ENCODE measurements around the gene CREB3L4. TPM values are rescaled to one million over a fixed set of nuclear protein-coding genes. Genes with fewer than 3 reads are reported as not detected.
"Not testable (repeated sequence)": the region's sequence is repeated elsewhere in the genome, so short reads cannot be mapped to it uniquely, and the experiment has no call there.

Gene CREB3L4
- total RNA-seq, 1 experiment from 2014 or later: 25.9 TPM

DNA sequence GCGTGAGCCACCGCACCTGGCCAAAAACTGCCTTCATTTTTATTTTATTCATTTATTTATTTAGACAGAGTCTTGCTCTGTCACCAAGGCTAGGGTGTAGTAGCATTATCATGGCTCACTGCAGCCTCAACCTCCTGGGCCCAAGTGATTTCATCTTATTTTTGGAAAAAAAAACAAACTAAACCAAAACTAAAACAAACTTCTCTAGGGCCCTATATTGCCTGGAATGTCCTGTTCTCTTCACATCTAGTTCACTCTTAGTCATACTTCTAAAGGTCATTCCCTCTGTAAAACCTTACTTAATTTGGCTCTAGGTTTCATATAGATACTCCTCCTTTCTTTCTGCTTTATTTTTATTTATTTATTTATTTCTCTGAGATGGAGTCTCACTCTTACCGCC lies 38.4 kb downstream of the CREB3L4 start:
- H2AFZ ChIP-seq: no peak overlapping the region
- no peaks in the 10 kb centered on the region for H3K9me2 ChIP-seq (ENCODE audit: insufficient read depth)
- CTCF ChIA-PET: no interaction called here
- no peaks in the 10 kb centered on the region for H3K27me3 ChIP-seq (ENCODE audit: insufficient read depth, low read depth)
- H4K20me1 ChIP-seq (ENCODE audit: insufficient read depth): no peaks in the 10 kb centered on the region
- intact Hi-C loops (cut with micrococcal nuclease; ENCODE audit: unreplicated experiment): no loop called here
- H3K36me3 ChIP-seq (ENCODE audit: low read depth): no peaks in the 10 kb centered on the region
- H3K4me3 ChIP-seq: no peak overlapping the region
- H3F3A ChIP-seq (ENCODE audit: insufficient read depth, low read depth): peaks cover 19% of the 10 kb centered on the region
- no TSS peak for BruUV-seq (replicated peaks)
- H3K79me2 ChIP-seq (ENCODE audit: low read depth): no peaks in the 10 kb centered on the region
- peaks cover 20% of the 10 kb centered on the region for H3K4me1 ChIP-seq (replicated peaks; ENCODE audit: insufficient read depth)
- H3K4me2 ChIP-seq: no peak overlapping the region
- no peak for DNase-seq
- no peaks in the 10 kb centered on the region for H3K9me3 ChIP-seq (ENCODE audit: insufficient read depth, low read depth)
- H3K27ac ChIP-seq: no peak overlapping the region
- POLR2A ChIA-PET (ENCODE audit: unreplicated experiment): no interaction called here
- TF ChIP-seq, protein P1, sequence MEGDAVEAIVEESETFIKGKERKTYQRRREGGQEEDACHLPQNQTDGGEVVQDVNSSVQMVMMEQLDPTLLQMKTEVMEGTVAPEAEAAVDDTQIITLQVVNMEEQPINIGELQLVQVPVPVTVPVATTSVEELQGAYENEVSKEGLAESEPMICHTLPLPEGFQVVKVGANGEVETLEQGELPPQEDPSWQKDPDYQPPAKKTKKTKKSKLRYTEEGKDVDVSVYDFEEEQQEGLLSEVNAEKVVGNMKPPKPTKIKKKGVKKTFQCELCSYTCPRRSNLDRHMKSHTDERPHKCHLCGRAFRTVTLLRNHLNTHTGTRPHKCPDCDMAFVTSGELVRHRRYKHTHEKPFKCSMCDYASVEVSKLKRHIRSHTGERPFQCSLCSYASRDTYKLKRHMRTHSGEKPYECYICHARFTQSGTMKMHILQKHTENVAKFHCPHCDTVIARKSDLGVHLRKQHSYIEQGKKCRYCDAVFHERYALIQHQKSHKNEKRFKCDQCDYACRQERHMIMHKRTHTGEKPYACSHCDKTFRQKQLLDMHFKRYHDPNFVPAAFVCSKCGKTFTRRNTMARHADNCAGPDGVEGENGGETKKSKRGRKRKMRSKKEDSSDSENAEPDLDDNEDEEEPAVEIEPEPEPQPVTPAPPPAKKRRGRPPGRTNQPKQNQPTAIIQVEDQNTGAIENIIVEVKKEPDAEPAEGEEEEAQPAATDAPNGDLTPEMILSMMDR (conservative IDR thresholded peaks at IDR 0.05): no peak
- no peak for TF ChIP-seq EZH2 (IDR thresholded peaks at IDR 0.05; ENCODE audit: low read depth)

GRCh38 chr1:154012129-154012528 lies 44.4 kb downstream of the CREB3L4 start:
- intact Hi-C loops (cut with micrococcal nuclease; ENCODE audit: unreplicated experiment): no loop called here
- POLR2A ChIA-PET (ENCODE audit: unreplicated experiment): no interaction called here

GRCh38 chr1:154012543-154012942 lies 44.8 kb downstream of the CREB3L4 start:
- intact Hi-C loops (cut with micrococcal nuclease; ENCODE audit: unreplicated experiment); CTCF ChIA-PET; DNase-seq; H3K79me2 ChIP-seq (ENCODE audit: low read depth); POLR2A ChIA-PET (ENCODE audit: unreplicated experiment); H3K9me2 ChIP-seq (ENCODE audit: insufficient read depth); H3K27ac ChIP-seq; H3K4me1 ChIP-seq (replicated peaks; ENCODE audit: insufficient read depth); H3F3A ChIP-seq (ENCODE audit: insufficient read depth, low read depth); H2AFZ ChIP-seq; H3K4me2 ChIP-seq; H3K27me3 ChIP-seq (ENCODE audit: insufficient read depth, low read depth); H3K4me3 ChIP-seq; H3K36me3 ChIP-seq (ENCODE audit: low read depth); H4K20me1 ChIP-seq (ENCODE audit: insufficient read depth); BruUV-seq (replicated peaks); H3K9me3 ChIP-seq (ENCODE audit: insufficient read depth, low read depth): not testable (repeated sequence)

More at GRCh38 chr1:154012129-154012528, 44.4 kb downstream of the CREB3L4 start:
- no peaks in the 10 kb centered on the region for H3F3A ChIP-seq (ENCODE audit: insufficient read depth, low read depth)
- no peak overlapping the region for H3K27ac ChIP-seq
- no peak for DNase-seq
- no peaks in the 10 kb centered on the region for H3K9me2 ChIP-seq (ENCODE audit: insufficient read depth)
- BruUV-seq (replicated peaks): no TSS peak
- H4K20me1 ChIP-seq (ENCODE audit: insufficient read depth): no peaks in the 10 kb centered on the region
- H3K79me2 ChIP-seq (ENCODE audit: low read depth): no peaks in the 10 kb centered on the region
- H3K4me1 ChIP-seq (replicated peaks; ENCODE audit: insufficient read depth): no peaks in the 10 kb centered on the region
- H3K27me3 ChIP-seq (ENCODE audit: insufficient read depth, low read depth): no peaks in the 10 kb centered on the region
- no peak overlapping the region for H2AFZ ChIP-seq
- no peak overlapping the region for H3K4me2 ChIP-seq
- TF ChIP-seq, protein P1 (conservative IDR thresholded peaks at IDR 0.05): no peak
- no peak for TF ChIP-seq EZH2 (IDR thresholded peaks at IDR 0.05; ENCODE audit: low read depth)
- H3K36me3 ChIP-seq (ENCODE audit: low read depth): no peaks in the 10 kb centered on the region
- no peaks in the 10 kb centered on the region for H3K9me3 ChIP-seq (ENCODE audit: insufficient read depth, low read depth)
- CTCF ChIA-PET: no interaction called here
- H3K4me3 ChIP-seq: no peak overlapping the region
